WI38 (cell line): ENCODE data around the gene DNAJC15.

ENCODE experiments used
- H3K4me3 ChIP-seq: 2 replicates; pipeline ENCODE4 v1.5.1; 2011; ENCODE audit warnings: low read depth, mild to moderate bottlenecking, control low read depth, low read length
- TF ChIP-seq, protein P1 (sequence below): IDR thresholded peaks from 2 replicates; pipeline ENCODE4 v1.5.1; 2012; ENCODE audit warnings: low read depth, mild to moderate bottlenecking, control low read depth, low read length

Gene DNAJC15

DNA sequence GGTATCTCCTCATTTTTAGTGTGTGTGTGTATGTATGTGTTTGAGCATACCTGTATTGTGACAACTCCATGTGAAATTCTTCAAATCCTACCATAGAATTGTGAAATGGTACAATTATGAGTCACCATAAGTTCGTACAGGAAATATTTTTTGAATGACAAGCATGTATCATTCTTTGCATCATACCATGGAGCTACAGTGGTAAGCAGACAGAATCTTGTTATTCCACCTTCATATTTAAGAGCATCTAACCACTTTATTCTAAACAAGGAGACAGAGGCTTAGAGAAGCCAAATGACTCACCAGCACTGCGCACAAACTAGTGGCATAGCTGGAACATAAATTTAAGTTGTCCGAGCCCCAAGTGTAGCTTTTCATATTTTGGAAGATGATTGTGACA lies 26.8 kb upstream of the DNAJC15 start:
- TF ChIP-seq, protein P1, sequence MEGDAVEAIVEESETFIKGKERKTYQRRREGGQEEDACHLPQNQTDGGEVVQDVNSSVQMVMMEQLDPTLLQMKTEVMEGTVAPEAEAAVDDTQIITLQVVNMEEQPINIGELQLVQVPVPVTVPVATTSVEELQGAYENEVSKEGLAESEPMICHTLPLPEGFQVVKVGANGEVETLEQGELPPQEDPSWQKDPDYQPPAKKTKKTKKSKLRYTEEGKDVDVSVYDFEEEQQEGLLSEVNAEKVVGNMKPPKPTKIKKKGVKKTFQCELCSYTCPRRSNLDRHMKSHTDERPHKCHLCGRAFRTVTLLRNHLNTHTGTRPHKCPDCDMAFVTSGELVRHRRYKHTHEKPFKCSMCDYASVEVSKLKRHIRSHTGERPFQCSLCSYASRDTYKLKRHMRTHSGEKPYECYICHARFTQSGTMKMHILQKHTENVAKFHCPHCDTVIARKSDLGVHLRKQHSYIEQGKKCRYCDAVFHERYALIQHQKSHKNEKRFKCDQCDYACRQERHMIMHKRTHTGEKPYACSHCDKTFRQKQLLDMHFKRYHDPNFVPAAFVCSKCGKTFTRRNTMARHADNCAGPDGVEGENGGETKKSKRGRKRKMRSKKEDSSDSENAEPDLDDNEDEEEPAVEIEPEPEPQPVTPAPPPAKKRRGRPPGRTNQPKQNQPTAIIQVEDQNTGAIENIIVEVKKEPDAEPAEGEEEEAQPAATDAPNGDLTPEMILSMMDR, result no peak
- no peak overlapping the region for H3K4me3 ChIP-seq

- TF ChIP-seq, protein P1, result no peak
- H3K4me3 ChIP-seq, result no peak overlapping the region
These were observed 26.0 kb upstream of the DNAJC15 start for GRCh38 chr13:42997381-42997780.

DNA sequence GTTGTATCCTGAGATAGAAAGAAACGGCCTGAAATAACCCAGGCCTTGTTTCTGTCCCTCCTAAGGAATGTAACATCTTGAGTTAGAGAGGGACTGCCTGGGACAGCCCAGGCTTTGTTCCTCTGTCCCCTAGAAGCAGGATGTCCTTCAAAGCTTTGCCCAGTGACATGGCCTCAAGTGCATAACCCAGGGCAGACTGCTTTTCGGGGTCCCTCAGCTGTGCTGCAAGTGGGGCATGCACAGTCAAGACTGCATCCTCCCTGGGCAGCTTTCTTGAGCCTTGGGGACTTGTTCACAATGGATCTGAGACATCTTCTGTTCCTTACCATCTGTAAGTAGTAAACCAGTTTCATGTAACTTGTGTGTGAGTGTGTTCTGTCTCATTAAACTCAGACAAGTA lies 23.9 kb upstream of the DNAJC15 start:
- TF ChIP-seq, protein P1, result no peak
- H3K4me3 ChIP-seq, result no peak overlapping the region

GRCh38 chr13:43000676-43001075 lies 22.7 kb upstream of the DNAJC15 start:
- TF ChIP-seq, protein P1, result no peak
- no peak overlapping the region for H3K4me3 ChIP-seq

DNA sequence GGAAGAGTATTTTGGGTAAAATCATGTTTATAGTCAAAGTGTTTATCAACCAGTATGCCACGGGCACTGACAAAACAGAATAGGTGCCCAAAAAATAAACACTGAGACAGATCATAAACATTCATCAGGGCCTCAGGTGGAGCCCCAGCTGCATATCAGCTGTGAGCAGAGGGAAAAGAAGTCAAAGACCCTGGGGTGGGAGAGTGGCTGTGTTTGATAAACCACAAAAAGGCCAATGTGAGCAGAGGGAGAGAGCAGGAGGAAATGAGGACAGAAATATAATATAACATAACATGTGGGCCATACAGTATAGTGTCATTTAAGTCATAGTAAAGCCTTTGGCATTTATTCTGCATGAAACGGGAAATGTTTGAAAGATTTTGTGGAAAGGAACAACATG lies 21.4 kb upstream of the DNAJC15 start:
- TF ChIP-seq, protein P1, result no peak
- no peak overlapping the region for H3K4me3 ChIP-seq

DNA sequence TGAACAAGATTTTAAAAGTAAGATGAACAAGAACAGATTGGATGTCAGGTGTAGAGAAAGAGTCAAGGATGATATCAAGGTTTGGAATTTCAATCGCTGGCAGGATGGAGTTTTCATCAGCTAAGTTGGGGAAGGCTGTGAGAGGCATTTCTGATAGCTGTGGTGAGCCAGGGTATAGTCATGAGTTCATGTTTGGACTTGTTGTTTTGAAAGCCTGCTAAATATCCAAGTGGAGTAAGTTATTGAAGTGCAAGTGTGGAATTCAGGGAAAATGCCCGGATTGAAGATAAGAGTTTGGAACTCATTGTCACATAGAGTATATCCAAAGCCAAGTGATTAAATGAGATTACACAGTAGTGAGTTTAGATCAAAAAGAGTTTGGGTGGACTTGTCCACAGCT lies 20.4 kb upstream of the DNAJC15 start:
- TF ChIP-seq, protein P1, result no peak
- no peak overlapping the region for H3K4me3 ChIP-seq

DNA sequence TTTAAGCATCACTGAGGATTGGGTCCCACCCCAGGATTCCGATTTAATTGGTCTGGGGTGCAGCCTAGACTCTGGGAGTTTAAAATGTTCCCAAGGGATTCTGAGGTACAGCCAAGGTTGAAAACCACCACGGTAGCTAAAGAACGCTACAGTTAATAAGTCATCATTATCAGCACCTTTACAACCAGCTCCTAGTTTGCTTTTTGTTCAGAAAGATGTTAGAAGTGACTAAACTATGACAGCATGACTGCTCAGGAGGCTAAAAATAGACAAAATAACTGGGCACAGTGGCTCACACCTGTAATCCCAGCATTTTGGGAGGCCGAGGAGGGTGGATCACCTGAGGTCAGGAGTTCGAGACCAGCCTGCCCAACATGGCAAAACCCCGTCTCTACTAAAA lies 19.7 kb upstream of the DNAJC15 start:
- TF ChIP-seq, protein P1, result no peak

More for the DNA sequence above, 19.7 kb upstream of the DNAJC15 start:
- H3K4me3 ChIP-seq, result no peak overlapping the region
